RCC 7860 (cell line): Measurements from ENCODE around the gene SLC9A8.
"Not testable (repeated sequence)": the region's sequence is repeated elsewhere in the genome, so short reads cannot be mapped to it uniquely, and the experiment has no call there.

Source experiments
- DNase-seq: peaks from one replicate; pipeline ENCODE4 v3.0.0-alpha.2; 2015; ENCODE audit warnings: low spot score
- FAIRE-seq: peaks from 2 replicates; lab custom pipeline; 2012; peaks lifted over from hg19 to GRCh38; lab: Jason Lieb, UNC

The SLC9A8 gene, protein sequence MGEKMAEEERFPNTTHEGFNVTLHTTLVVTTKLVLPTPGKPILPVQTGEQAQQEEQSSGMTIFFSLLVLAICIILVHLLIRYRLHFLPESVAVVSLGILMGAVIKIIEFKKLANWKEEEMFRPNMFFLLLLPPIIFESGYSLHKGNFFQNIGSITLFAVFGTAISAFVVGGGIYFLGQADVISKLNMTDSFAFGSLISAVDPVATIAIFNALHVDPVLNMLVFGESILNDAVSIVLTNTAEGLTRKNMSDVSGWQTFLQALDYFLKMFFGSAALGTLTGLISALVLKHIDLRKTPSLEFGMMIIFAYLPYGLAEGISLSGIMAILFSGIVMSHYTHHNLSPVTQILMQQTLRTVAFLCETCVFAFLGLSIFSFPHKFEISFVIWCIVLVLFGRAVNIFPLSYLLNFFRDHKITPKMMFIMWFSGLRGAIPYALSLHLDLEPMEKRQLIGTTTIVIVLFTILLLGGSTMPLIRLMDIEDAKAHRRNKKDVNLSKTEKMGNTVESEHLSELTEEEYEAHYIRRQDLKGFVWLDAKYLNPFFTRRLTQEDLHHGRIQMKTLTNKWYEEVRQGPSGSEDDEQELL

DNA sequence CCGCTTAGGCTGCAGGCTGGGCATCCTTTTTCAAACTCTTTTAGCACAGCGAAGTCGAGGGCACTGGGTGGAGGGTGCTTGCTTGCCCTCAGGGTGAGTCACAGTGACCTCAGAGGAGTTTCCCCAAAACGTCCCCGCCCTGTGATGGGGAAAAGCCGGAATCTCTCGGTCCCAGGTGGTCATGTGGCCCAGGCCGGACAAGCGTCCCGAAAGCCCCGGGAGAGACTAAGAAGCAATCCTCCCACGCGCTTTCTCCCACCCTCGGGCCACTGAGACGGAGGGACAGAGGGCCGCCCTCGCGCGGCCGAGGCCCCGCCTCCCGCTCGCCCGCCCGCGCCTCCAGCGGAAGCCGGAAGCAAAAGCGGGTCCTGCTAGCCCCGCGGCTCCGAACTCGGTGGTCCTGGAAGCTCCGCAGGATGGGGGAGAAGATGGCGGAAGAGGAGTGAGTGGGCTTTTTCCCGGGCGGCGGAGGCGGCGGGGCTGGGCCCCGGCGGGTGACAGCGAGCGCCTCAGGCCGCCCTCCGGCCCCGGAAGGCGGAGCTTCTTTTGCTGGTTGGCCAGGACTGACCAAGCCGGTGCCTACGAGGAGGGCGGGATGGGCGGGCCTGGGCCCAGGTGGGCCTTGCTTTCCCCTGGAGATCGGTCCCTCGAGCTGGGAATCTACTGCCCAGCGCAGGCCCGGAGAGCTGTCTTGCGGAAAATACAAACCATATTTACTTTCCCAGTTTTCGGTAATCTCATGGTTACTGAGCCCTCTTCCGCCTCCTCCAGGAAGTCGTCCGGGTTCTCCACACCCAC lies at the start of gene SLC9A8:
TSS of gene SLC9A8 (plus strand) at position 322 of the 798 bp plus-strand sequence. CDS start at position 417, 95 bp downstream.
- FAIRE-seq (no peak), DNase-seq (peak; percentile 84)

DNA sequence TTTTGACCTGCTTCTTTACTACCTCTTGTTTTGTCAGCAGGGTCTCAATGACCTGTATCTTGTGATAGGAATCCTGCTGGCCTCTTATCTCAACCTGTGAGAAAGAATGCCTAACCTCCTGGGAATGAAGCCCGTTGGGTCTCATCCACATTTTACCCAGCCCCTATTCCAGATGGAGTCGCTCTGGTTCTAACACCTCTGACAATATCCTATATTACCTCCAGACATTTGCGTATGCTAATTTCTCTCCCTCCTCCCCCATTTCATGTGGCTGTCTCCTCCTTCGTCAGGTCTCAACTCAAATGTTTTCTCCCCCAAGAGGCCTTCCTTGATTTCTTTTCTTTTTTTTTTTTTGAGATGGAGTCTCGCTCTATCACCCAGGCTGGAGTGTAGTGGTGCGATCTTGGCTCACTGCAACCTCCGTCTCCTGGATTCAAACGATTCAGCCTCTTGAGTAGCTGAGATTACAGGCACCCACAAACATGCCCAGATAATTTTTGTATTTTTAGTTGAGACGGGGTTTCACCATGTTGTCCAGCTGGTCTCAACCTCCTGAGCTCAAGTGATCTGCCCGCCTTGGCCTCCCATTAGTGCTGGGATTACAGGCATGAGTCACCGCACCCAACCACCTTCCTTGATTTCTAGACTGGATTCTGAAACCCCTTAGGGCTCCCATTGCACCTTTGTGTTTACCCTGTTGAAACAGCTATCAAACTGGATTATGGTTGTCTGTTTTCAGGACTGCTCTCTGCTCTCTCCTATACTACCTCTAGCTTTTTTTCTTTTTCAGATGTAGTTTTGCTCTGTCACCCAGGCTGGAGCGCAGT lies 49.5 kb upstream of the SLC9A8 start:
- DNase-seq (no peak), FAIRE-seq (no peak)

DNA sequence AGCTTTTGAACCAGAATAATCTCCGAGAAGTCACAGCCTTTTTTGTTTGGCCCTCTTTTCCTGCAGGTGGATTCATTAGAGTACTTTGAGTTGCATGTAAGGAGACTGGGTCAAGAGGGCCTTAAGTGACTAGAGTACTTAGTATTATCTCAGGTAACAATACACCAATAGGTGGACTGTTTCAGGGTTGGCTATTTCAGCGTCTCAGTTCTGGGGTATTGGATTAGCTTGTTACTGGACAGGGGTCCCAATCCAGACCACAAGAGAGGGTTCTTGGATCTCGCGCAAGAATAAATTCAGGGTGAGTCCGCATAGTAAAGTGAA lies 47.3 kb upstream of the SLC9A8 start:
- FAIRE-seq, result no peak
- DNase-seq, result no peak

DNA sequence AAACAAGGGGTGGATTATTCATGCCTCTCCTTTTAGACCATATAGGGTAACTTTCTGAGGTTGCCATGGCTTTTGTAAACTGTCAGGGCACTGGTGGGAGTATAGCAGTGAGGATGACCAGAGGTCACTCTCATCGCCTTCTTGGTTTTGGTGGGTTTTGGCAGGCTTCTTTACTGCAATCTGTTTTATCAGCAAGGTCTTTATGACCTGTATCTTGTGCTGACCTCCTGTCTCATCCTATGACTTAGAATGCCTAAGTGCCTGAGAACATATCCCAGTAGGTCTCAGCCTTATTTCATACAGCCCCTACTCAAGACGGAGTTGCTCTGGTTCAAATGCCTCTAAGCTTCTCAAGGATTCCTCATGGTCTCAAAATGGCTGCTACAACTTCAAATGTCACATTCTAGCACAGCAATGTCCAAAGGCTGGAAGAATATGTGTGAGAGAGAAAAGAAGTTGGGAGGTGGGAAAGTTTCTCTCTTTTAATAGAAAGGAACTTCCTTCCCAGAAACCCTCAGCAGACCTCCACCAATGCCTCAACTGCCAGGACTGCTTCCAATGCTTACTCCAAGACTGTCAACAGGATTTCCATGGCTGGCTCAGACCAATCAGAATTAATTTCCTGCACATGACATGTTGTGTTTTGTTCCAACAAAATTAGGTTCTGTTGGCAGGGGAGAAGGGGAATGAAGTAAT lies 46.6 kb upstream of the SLC9A8 start:
- FAIRE-seq (no peak), DNase-seq (no peak)

DNA sequence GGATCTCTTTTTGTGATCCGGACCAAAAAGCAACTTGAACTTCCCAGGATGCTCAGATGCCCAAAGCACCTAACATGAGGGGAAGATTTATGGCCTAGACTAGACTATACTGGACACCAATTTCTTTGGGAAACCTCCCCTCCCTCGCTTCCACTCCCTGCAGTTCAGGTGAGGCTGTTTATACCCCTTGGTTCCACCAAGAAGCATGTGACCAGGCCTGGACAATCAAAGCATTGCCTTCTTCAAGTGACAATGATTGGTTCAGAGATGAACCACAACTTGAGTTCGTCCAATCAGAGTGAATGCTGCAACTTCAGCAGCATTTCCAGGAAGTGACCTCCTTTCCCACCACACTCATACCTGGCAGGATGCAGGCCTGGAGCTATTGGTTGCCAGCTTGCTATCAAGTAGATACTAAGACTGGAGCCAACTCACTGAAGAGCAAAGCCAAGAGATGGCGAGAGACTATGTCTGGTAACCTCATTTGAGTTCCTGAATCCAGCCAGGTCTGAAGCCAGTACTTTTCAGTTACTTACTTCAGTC lies 45.6 kb upstream of the SLC9A8 start:
- FAIRE-seq, result no peak

DNA sequence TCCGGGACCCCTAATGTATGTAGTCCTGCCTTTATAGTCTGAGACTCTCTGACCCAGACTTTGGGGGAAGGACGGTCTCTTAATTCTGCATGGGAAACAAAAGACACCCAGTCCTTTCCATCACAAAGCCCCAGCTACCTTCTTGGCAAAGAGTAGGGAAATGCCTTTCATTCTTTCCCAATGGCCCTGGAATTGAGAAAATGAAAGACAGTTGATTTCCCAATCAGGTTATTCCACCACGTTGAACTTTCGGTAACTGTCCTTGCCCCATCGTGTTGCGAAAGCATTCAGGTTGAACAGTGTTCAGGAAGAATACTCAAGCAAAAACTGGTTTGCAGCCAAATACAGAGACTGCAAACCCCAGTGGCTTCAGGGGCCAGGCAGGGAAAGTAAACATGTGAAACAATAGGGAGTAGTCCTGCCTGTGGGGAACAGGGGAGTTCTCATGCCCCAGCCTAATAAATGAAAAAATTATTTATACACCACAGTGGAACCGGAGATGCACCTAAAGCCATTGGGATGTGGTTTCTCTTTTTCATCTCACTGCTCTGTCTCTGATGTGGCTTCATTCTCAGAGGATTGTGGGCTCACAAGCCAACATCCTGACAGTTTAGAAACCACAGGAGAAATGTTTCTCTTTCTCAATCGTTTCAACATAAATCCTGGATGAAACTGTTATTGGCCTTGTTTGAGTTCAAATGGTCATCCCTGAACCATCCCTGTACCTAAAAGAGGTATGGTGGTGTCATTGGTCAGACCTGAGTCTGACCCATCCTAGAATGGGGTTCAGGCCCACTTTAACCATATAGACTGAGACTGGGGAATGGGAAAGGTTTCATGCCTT lies 44.2 kb upstream of the SLC9A8 start:
- DNase-seq (peak; percentile 48), FAIRE-seq (peak; percentile 80)

More for the DNA sequence above, 45.6 kb upstream of the SLC9A8 start:
- DNase-seq, result no peak

DNA sequence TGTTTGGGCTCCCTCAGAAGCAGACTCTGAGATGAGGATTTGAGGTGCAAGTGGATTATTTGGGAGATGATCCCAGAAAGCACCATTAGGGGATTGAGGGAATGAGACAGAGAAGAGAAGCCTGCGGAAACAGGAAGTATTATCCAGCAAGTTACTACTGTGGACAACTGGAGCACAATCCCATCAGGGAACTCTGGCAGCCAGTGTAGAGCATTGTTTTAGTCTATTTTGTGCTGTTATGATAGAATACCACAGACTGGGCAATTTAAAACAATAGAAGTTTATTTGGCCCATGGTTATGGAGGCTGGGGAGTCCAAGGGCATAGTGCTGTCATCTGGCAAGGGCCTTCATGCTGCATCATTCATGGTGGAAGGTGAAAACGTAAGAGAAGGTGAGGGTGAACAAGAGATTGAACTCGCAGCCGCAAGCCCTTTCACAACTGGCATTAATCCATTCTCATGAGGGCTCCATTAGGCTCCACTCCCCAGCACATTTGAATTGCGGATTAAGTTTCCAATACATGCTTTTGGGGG lies 43.5 kb upstream of the SLC9A8 start:
- DNase-seq, result no peak
- FAIRE-seq, result no peak

DNA sequence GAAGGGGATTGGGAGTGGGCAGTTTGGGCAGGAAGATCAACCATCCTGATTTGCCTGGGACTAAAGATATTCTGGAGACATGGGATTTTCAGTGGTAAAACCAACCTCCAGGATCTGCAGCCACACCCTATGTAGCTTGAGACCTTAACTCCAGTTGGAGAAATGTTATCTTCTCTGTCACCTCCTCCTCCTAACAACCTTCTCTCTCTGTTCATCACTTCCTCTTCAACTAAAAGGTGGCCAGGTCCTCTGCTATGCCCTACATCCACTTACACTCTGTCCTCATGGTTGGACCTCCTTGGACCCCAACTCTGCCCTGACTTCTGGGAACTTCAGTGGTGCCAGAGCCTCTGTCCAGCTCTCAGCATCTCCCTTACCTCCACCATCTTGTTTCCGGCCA lies 42.0 kb upstream of the SLC9A8 start:
- DNase-seq (no peak), FAIRE-seq (no peak)

DNA sequence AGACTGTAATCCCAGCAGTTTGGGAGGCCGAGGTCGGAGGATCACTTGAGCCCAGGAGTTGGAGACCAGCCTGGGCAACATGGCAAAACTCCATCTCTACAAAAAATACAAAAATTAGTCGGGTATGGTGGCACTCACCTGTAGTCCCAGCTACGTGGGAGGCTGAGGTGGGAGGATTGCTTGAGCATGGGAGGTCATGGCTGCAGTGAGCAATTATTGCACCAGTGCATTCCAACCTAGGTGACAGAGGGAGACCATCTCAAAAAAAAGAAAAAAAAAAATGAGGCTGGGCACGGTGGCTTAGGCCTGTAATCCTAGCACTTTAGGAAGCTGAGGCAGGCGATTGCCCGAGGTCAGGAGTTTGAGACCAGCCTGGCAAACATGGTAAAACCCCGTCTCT lies 38.4 kb upstream of the SLC9A8 start:
- not testable (repeated sequence) for FAIRE-seq

DNA sequence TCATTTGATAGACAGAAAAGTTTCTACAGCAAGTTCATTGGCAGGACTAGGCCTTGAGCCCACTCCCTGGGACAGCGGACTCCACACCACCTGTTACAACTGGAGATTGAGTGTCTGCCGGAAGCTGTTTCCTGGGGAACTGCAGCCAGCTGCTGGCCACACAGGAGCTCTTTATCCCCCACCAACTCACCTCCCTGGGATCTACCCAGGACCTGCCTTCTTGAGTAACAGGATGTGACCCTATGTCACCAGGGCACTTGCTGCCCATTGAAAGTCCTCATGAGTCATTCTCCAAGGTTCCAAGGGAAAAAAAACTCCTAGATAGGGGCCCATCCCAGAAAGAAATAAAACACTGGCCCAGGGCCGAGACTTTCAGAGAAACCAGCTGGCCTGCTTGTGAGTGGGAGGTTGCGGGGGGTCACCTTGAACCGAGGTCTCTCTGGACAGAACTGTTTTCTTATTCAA lies 37.4 kb upstream of the SLC9A8 start:
- peak; percentile 92 for FAIRE-seq
- DNase-seq, result peak; percentile 97

More for the DNA sequence above, 38.4 kb upstream of the SLC9A8 start:
- not testable (repeated sequence) for DNase-seq

DNA sequence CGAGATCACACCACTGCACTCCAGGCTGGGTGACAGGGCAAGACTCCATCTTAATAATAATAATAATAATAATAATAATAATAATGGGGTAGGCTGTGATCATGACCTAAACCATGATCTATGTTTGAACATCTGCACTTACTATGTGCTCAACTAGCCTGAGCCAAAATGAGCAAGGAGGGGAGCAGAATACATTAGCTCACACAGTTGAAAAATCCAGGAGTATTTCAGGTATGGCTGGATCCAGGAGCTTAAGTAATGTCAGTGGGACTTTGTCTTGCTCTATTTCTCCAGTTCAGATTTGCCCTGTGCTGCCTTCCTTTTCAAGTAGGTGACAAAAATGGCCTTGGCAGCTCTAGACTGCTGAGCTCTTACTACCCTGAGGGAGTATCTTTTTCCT lies 32.7 kb upstream of the SLC9A8 start:
- DNase-seq, result no peak

DNA sequence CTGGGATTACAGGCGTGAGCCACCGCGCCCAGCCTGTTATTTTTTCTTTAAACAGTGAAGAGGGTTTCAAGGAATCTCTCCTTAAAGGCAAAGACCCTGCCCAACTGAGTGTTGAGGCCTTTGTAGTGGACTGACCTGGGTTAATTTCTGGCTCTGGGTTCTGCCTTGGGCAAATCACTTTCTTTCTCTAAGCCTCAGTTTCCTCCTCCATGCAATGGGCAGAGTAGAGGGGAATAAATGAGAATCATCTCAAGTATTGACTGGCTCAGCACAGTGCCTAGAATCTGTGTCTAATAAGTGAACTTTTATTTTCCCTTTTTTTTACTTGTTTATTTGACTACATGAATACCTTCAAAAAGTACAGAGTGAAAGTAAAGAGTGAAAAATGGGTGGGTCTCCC lies 31.0 kb upstream of the SLC9A8 start:
- FAIRE-seq (no peak), DNase-seq (no peak)

More for the DNA sequence above, 32.7 kb upstream of the SLC9A8 start:
- no peak for FAIRE-seq

DNA sequence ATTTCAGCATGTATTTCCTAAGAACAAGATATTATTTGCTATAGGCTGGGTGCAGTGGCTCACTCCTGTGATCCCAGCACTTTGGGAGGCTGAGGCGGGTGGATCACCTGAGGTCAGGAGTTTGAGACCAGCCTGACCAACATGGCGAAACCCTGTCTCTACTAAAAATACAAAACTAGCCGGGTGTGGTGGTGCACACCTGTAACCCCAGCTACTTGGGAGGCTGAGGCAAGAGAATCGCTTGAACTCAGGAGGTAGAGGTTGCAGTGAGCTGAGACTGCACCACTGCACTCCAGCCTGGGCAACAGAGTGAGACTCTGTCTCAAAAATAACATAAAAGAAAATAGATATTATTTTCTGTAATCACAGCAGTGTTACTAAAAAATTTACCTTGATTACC lies 30.2 kb upstream of the SLC9A8 start:
- FAIRE-seq, DNase-seq: not testable (repeated sequence)

DNA sequence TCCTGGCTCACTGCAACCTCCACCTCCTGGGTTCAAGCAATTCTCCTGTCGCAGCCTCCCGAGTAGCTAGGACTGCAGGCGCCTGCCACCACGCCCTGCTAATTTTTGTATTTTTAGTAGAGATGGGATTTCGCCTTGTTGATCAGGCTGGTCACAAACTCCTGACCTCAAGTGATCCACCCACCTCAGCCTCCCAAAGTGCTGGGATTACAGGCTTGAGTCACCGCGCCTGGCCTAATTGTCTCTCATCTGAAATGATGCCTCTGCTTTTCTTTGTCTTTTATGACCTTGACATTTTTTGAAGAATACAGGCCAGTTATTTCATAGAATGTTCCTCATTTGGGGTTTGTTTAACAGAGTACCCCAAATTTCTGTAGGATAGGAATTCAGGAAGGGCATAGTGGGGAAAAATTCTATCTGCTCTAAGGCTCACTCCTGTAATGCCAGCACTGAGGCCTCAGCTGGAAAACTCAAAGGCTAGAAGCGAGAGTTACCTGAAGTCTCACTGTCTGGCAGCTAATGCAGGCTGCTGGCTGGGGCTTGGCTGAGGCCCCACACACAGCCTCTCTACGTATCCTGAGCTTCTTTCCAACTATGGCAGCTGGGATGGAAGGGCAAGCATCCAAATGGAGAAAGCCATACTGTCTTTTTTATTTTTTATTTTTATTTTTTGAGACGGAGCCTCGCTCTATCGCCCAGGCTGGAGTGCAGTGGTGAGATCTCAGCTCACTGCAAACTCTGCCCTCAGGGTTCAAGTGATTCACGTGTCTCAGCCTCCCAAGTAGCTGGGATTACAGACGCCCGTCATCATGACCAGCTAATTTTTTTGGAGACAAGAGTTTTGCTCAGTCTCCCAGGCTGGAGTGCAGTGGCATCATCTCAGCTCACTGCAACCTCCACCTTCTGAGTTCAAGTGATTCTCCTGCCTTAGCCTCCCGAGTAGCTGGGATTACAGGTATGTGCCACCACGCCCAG lies 29.3 kb upstream of the SLC9A8 start:
- not testable (repeated sequence) for DNase-seq, FAIRE-seq

DNA sequence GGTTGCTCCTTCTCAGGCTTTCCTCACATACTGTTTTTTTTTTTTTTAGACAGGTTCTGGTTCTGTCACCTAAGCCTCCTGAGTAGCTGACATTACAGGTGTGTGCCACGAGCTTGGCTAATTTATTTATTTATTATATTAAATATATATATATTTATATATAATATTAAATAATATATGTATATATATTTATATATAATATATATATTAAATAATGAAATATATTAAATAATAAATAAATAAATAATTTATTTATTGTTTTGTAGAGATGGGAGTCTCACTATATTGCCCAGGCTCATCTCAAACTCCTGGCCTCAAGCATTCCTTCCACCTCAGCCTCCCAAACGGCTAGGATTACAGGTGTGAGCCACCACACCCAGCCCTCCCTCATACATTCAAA lies 28.3 kb upstream of the SLC9A8 start:
- FAIRE-seq, result no peak
- DNase-seq, result no peak

DNA sequence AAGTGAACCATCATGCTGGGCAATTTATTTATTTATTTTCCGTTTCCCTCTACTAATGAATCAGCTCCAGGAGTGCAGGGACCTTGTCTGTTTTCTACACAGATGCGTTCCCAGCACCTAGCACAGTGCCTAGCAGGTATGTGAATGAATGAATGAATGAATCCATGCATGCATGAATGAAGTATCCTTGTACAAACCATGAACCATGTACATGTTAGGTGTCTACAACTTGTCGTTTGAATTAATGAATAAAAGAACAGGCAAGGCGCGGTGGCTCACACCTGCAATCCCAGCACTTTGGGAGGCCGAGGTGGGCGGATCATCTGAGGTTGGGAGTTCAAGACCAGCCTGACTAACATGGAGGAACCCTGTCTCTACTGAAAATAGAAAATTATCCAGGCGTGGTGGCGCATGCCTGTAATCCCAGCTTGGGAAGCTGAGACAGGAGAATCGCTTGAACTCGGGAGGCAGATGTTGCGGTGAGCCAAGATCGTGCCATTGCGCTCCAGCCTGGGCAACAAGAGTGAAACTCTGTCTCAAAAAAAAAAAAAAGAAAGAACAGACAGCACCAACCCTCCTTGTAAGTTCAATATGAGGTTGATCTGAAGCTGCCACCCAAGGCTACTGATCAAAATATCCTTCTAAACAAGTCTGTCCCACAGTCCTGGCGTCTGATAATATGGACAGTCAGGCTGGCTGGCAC lies 27.3 kb upstream of the SLC9A8 start:
- DNase-seq (no peak), FAIRE-seq (no peak)

DNA sequence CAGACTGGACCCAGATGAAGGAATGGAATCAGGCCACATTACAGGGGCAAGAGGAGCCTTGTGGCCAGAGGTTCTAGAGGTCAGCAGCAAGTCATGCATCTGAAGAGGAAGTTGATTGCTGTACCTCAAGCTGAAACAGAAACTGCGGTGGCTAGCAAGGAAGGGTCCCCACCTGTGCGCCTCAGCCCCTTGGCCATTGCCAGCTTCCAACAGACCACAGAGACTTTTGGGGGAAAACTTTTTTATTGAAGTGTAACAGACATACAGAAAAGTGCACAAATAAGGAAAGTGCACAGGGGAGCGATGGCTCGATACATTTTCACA lies 26.8 kb upstream of the SLC9A8 start:
- FAIRE-seq, result no peak
- no peak for DNase-seq
